ENCODE data around the gene TIAM1. TPM values are rescaled to one million over a fixed set of nuclear protein-coding genes. Genes with fewer than 3 reads are reported as not detected.

TIAM1 gene
- polyA plus RNA-seq, 3 donors from 2014 or later, result 5.6 to 24.7 (median 9.1) TPM

DNA sequence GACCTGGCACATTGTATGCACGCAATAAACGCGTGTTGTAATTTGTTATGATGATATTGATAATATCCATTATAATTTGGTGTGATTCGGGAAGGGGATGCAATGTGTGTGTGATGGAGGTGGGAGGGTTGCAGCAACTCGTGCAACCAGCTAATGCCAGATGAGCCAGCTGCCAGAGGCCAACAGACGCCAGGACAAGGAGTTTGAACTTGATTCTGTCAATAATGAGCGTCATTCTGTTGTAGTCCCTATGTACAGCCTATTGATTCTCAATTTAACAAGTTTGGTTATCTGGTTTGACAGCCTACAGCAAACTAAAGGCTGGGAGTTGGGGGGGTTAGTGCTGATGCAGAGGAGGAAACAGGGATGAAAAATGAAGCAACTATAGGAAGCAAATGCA is 35.5 kb downstream of the TIAM1 start:
- no peaks in the 10 kb centered on the region for H3K36me3 Mint-ChIP-seq
- H3K9me3 Mint-ChIP-seq, result no peaks in the 10 kb centered on the region
- H3K4me1 Mint-ChIP-seq, result peaks cover 0 to 8% of the 10 kb centered on the region in 2 donors
- no peak overlapping the region for H3K4me3 Mint-ChIP-seq
- no peaks in the 10 kb centered on the region for H3K27me3 Mint-ChIP-seq (ENCODE audit: low read depth in 3 of 3)
- DNase-seq, result no peak
- no peak overlapping the region for H3K27ac Mint-ChIP-seq

DNA sequence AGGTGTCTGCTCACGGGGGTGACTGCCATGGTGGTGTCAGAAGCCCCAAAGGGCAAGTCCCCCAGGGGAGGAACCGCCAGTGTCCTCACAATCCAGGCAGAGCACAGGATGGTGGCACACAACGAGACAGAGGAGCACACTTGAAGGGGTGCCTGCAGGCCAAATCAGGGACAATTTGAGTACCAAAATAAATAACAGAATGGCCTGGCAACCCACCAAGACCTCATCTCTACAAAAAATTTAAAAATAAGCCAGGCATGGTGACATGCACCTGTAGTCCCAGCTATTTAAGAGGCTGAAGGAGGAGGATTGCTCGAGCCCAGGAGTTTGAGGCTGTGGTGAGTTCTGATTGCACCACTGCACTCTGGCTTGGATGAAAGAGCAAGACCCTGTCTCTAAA is 38.2 kb downstream of the TIAM1 start:
- H3K4me3 Mint-ChIP-seq, result no peak overlapping the region
- H3K27me3 Mint-ChIP-seq (ENCODE audit: low read depth in 3 of 3), result no peaks in the 10 kb centered on the region
- no peaks in the 10 kb centered on the region for H3K36me3 Mint-ChIP-seq
- no peaks in the 10 kb centered on the region for H3K9me3 Mint-ChIP-seq
- no peak overlapping the region for H3K27ac Mint-ChIP-seq
- no peak for DNase-seq
- peaks cover 0 to 8% of the 10 kb centered on the region in 2 donors for H3K4me1 Mint-ChIP-seq

DNA sequence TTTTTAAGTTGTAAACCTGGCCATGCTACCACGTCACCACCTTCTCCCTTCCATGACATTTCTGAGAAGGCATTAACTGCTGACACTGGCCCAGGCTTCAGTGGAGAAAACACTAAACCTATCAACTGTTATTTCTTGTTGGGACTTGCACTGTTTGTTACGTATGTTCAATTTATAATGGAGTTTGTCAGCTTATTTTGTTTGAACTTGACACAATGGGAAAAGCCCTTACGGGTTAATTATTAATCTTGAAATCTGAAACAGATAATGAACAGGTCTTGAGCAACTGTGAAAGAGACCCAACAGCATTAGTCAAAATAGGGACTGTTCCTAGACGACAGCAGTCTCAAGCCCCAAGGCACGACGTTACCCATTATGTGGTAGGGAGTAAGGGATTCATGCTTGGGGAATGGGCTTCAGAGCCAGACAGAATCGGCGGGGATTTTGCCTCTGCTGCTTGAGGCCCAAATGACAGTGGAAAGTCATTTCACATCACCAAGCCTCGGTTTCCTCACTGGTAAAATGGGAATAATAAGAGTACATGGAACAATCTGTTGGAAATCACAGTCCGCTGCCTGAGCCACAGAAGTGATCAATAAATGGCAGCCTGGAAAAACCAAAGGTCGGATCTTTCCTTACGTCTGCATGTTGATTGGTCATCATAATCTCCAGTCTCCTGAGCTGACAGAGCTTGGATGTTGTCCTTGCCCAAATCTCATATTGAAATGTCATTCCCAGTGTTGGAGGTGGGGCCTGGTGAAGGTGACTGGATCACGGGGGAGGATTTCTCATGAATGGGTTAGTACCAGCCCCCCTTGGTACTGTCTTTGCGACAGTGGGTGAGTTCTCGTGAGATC is 44.5 kb downstream of the TIAM1 start:
- Mint-ChIP-seq H3K27me3 (ENCODE audit: low read depth in 3 of 3) (peaks cover 0 to 3% (median 0%) of the 10 kb centered on the region in 3 donors), H3K4me3 (no peak overlapping the region), H3K36me3 (no peaks in the 10 kb centered on the region), H3K9me3 (no peaks in the 10 kb centered on the region), H3K4me1 (peaks cover 0 to 8% of the 10 kb centered on the region in 2 donors), H3K27ac (no peak overlapping the region)
- DNase-seq, result no peak

DNA sequence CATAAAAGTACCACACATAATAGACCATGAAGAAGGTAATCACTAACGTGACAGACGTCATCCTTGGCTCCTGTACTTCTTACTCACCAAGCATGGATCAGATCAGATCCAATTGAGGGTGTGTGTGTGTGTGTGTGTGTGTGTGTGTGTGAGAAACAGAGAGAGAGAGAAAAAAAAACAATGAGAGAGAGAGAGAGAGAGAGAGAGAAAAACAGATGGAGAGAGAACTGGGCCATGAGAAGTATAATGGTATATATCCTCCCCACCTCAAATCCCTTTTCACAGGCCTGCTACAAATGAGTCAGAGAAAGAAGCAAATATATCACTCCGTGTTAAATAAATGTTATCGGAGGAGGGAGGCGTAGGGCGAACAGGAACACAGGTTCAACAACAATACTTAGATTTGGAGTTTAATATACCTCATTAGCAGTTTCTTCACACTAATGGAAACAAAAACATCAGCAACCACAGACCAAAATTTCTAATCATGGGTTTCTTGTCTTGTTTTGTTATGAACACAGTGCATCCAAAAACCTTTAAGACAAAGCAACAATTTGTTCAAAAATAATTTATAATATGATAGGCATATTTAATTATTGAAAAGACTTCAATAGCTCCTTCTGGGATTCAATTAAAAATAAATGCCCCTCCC is 45.3 kb downstream of the TIAM1 start:
- no peaks in the 10 kb centered on the region for H3K36me3 Mint-ChIP-seq
- H3K27ac Mint-ChIP-seq, result no peak overlapping the region
- no peak overlapping the region for H3K4me3 Mint-ChIP-seq
- peaks cover 0 to 7% of the 10 kb centered on the region in 2 donors for H3K4me1 Mint-ChIP-seq
- DNase-seq, result no peak
- H3K9me3 Mint-ChIP-seq, result no peaks in the 10 kb centered on the region
- H3K27me3 Mint-ChIP-seq (ENCODE audit: low read depth in 3 of 3), result peaks cover 0 to 3% (median 0%) of the 10 kb centered on the region in 3 donors

DNA sequence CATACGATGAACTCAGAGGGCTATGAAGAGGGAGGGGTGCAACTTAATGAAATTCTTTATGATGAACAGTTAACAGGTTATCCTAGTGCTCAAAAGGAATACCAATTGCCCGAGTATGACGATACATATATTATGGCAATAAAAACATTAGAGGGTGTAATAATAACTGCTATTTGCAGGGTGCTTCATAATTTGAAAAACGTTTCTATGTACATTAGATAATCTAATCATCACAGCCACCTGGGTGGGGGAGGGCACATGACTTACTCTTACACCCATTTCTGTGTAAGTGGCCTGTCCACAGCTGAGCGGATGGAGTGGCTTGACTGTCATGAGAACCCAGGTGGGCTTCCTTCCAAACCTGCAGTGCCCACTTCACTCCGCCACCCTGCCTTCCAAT is 46.3 kb downstream of the TIAM1 start:
- no peak for DNase-seq
- peaks cover 0 to 7% of the 10 kb centered on the region in 2 donors for H3K4me1 Mint-ChIP-seq
- no peaks in the 10 kb centered on the region for H3K9me3 Mint-ChIP-seq
- H3K27me3 Mint-ChIP-seq (ENCODE audit: low read depth in 3 of 3), result peaks cover 0 to 3% (median 0%) of the 10 kb centered on the region in 3 donors
- H3K4me3 Mint-ChIP-seq, result no peak overlapping the region
- H3K36me3 Mint-ChIP-seq, result no peaks in the 10 kb centered on the region
- no peak overlapping the region for H3K27ac Mint-ChIP-seq

- Mint-ChIP-seq H3K4me3 (no peak overlapping the region), H3K27ac (no peak overlapping the region), H3K36me3 (peaks cover 0 to 5% (median 0%) of the 10 kb centered on the region in 3 donors), H3K27me3 (ENCODE audit: low read depth in 3 of 3) (peaks cover 0 to 3% (median 2%) of the 10 kb centered on the region in 3 donors), H3K4me1 (peaks cover 0 to 7% of the 10 kb centered on the region in 2 donors), H3K9me3 (no peaks in the 10 kb centered on the region)
- DNase-seq, result no peak
Measured at GRCh38 chr21:31295676-31296075, 48.4 kb downstream of the TIAM1 start.

- Mint-ChIP-seq H3K9me3 (no peaks in the 10 kb centered on the region), H3K27ac (no peak overlapping the region), H3K4me3 (no peak overlapping the region), H3K36me3 (peaks cover 0 to 5% (median 0%) of the 10 kb centered on the region in 3 donors), H3K4me1 (peaks cover 0 to 7% of the 10 kb centered on the region in 2 donors), H3K27me3 (ENCODE audit: low read depth in 3 of 3) (peaks cover 0 to 4% (median 2%) of the 10 kb centered on the region in 3 donors)
- DNase-seq, result no peak
Measured at GRCh38 chr21:31294691-31295090, 49.4 kb downstream of the TIAM1 start.

- H3K27ac Mint-ChIP-seq, result no peak overlapping the region
- no peaks in the 10 kb centered on the region for H3K9me3 Mint-ChIP-seq
- peaks cover 0 to 5% (median 0%) of the 10 kb centered on the region in 3 donors for H3K36me3 Mint-ChIP-seq
- peaks cover 0 to 4% (median 2%) of the 10 kb centered on the region in 3 donors for H3K27me3 Mint-ChIP-seq (ENCODE audit: low read depth in 3 of 3)
- H3K4me1 Mint-ChIP-seq, result peaks cover 0 to 7% of the 10 kb centered on the region in 2 donors
- DNase-seq, result no peak
- H3K4me3 Mint-ChIP-seq, result no peak overlapping the region
Measured at GRCh38 chr21:31293986-31294385, 50.1 kb downstream of the TIAM1 start.

DNA sequence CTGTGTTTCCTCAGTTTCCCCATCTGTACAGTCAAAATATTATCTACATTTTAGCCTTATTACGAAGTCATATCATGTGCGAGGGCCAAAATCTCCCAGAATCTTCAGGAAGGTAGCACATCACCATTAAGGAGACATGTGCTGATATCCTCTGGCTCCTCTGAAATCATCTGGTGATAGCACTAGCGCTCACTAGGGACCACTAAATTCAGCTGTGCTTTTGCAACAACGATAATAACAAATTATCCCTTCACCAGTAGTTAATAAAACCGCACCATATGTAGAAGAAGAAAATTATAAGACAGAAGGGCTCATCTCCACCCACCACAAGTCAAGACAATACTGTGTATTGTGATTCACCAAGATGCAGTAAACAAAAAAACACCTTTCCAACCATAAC is 53.3 kb downstream of the TIAM1 start:
- peaks cover 0 to 4% (median 2%) of the 10 kb centered on the region in 3 donors for H3K27me3 Mint-ChIP-seq (ENCODE audit: low read depth in 3 of 3)
- H3K9me3 Mint-ChIP-seq, result peaks cover 0 to 3% (median 0%) of the 10 kb centered on the region in 6 donors
- no peak for DNase-seq
- H3K4me1 Mint-ChIP-seq, result peaks cover 0 to 14% of the 10 kb centered on the region in 2 donors
- peaks cover 0 to 16% (median 6%) of the 10 kb centered on the region in 3 donors for H3K36me3 Mint-ChIP-seq
- H3K27ac Mint-ChIP-seq, result no peak overlapping the region
- H3K4me3 Mint-ChIP-seq, result no peak overlapping the region

DNA sequence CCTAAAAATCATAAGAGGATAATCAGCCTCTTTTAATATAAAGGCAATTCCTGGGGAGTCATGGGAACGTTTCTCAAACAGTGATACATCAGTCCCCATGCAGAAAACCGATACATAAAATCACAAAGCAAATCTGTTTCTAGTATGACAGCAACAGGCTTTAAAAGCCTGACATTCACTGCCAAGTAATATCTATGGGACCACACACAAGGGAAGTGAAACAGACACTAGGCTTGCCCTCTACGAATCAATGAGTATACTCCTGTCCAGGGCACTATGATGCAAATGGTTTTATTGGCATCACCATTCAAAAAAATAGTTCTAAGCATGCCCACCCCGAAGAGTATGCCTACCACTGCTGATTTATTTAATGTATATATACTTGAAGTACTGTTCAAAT is 54.4 kb downstream of the TIAM1 start:
- Mint-ChIP-seq H3K4me1 (peaks cover 0 to 23% of the 10 kb centered on the region in 2 donors), H3K9me3 (peaks cover 0 to 3% (median 0%) of the 10 kb centered on the region in 6 donors), H3K36me3 (peaks cover 0 to 16% (median 6%) of the 10 kb centered on the region in 3 donors), H3K4me3 (no peak overlapping the region), H3K27ac (no peak overlapping the region), H3K27me3 (ENCODE audit: low read depth in 3 of 3) (peaks cover 0 to 2% (median 2%) of the 10 kb centered on the region in 3 donors)
- DNase-seq, result no peak

- DNase-seq, result no peak
- peak overlapping the region in 1 of 6 donors; percentile 67 for H3K27ac Mint-ChIP-seq
- peaks cover under 1 to 28% of the 10 kb centered on the region in 2 donors for H3K4me1 Mint-ChIP-seq
- H3K27me3 Mint-ChIP-seq (ENCODE audit: low read depth in 3 of 3), result peaks cover 0 to 2% (median 2%) of the 10 kb centered on the region in 3 donors
- H3K36me3 Mint-ChIP-seq, result peaks cover 0 to 16% (median 6%) of the 10 kb centered on the region in 3 donors
- H3K9me3 Mint-ChIP-seq, result peaks cover 0 to 3% (median 0%) of the 10 kb centered on the region in 6 donors
- no peak overlapping the region for H3K4me3 Mint-ChIP-seq
Measured at GRCh38 chr21:31288191-31288590, 55.9 kb downstream of the TIAM1 start.

GRCh38 chr21:31287201-31287600 is 56.9 kb downstream of the TIAM1 start:
- Mint-ChIP-seq H3K4me3 (no peak overlapping the region), H3K27ac (no peak overlapping the region), H3K36me3 (peaks cover 0 to 16% (median 6%) of the 10 kb centered on the region in 3 donors), H3K27me3 (ENCODE audit: low read depth in 3 of 3) (peaks cover 0 to 2% (median 2%) of the 10 kb centered on the region in 3 donors), H3K9me3 (peaks cover 0 to 3% (median 0%) of the 10 kb centered on the region in 6 donors), H3K4me1 (peaks cover 11 to 38% of the 10 kb centered on the region in 2 donors)
- no peak for DNase-seq

GRCh38 chr21:31286621-31287020 is 57.4 kb downstream of the TIAM1 start:
- H3K27ac Mint-ChIP-seq, result no peak overlapping the region
- peaks cover 0 to 2% (median 0%) of the 10 kb centered on the region in 3 donors for H3K27me3 Mint-ChIP-seq (ENCODE audit: low read depth in 3 of 3)
- H3K4me3 Mint-ChIP-seq, result no peak overlapping the region
- no peak for DNase-seq
- peaks cover 0 to 11% (median 6%) of the 10 kb centered on the region in 3 donors for H3K36me3 Mint-ChIP-seq
- H3K4me1 Mint-ChIP-seq, result peaks cover 11 to 43% of the 10 kb centered on the region in 2 donors
- H3K9me3 Mint-ChIP-seq, result peaks cover 0 to 3% (median 0%) of the 10 kb centered on the region in 6 donors
